Lower leg skin (tissue), 3 donors: Measurements from ENCODE around the gene PHLPP1.

Experiments used
- CTCF ChIP-seq, 3 donors: fragments of 450-650 bp; IDR thresholded peaks; one replicate each; pipeline ENCODE4 v1.5.1; 2016; ENCODE audit warnings: antibody characterized with exemption in 3 of 3, mild to moderate bottlenecking in 3 of 3, moderate library complexity in 2 of 3
- POLR2A ChIP-seq, 2 donors: fragments of 450-650 bp; IDR thresholded peaks; one replicate each; pipeline ENCODE4 v1.6.1; 2016 to 2017; ENCODE audit warnings: antibody characterized with exemption in 2 of 2, mild to moderate bottlenecking in 1 of 2, moderate library complexity in 1 of 2

- no peak for TF ChIP-seq CTCF (IDR thresholded peaks at IDR 0.05)
- TF ChIP-seq POLR2A (IDR thresholded peaks at IDR 0.05): no peak
Observed at GRCh38 chr18:62763101-62763521, 47.8 kb downstream of the PHLPP1 start.
